Fibroblast of peridontal ligament (primary cell): ENCODE data around the gene RPRD2.
"Not testable (repeated sequence)": the region's sequence is repeated elsewhere in the genome, so short reads cannot be mapped to it uniquely, and the experiment has no call there.

Experiments
- DNase-seq: peaks from one replicate; pipeline ENCODE4 v3.0.0-alpha.2; 2010; ENCODE audit errors: extremely low read depth

The RPRD2 gene

GRCh38 chr1:150388241-150388640 lies 24.3 kb downstream of the RPRD2 start:
- DNase-seq: no peak

GRCh38 chr1:150389650-150390049 lies 25.7 kb downstream of the RPRD2 start:
- DNase-seq: no peak

GRCh38 chr1:150392627-150393026 lies 28.7 kb downstream of the RPRD2 start:
- DNase-seq: no peak

- not testable (repeated sequence) for DNase-seq
Observed at GRCh38 chr1:150395115-150395514, 31.2 kb downstream of the RPRD2 start.

GRCh38 chr1:150397392-150398032 lies 33.6 kb downstream of the RPRD2 start:
- no peak for DNase-seq

- no peak for DNase-seq
Observed at GRCh38 chr1:150404465-150404864, 40.5 kb downstream of the RPRD2 start.

- no peak for DNase-seq
Observed at GRCh38 chr1:150405660-150406059, 41.7 kb downstream of the RPRD2 start.

GRCh38 chr1:150406483-150406882 lies 42.5 kb downstream of the RPRD2 start:
- DNase-seq: no peak

- DNase-seq: no peak
Observed at GRCh38 chr1:150407330-150407729, 43.4 kb downstream of the RPRD2 start.

- no peak for DNase-seq
Observed at GRCh38 chr1:150408800-150409199, 44.9 kb downstream of the RPRD2 start.

- no peak for DNase-seq
Observed at GRCh38 chr1:150409504-150410362, 45.8 kb downstream of the RPRD2 start.

- peak; percentile 30 for DNase-seq
Observed at GRCh38 chr1:150410582-150411101, 46.7 kb downstream of the RPRD2 start.

- no peak for DNase-seq
Observed at GRCh38 chr1:150414592-150414991, 50.6 kb downstream of the RPRD2 start.

- DNase-seq: no peak
Observed at GRCh38 chr1:150415800-150416199, 51.9 kb downstream of the RPRD2 start.

GRCh38 chr1:150420560-150421265 lies 56.8 kb downstream of the RPRD2 start:
- peak; percentile 75 for DNase-seq

GRCh38 chr1:150422541-150422940 lies 58.6 kb downstream of the RPRD2 start:
- DNase-seq: no peak

- DNase-seq: peak; percentile 8
Observed at GRCh38 chr1:150429805-150430204, 65.9 kb downstream of the RPRD2 start.

GRCh38 chr1:150441121-150441520 lies 77.2 kb downstream of the RPRD2 start:
- no peak for DNase-seq

GRCh38 chr1:150444232-150444631 lies 80.3 kb downstream of the RPRD2 start:
- no peak for DNase-seq

- DNase-seq: no peak
Observed at GRCh38 chr1:150456146-150456647, 92.2 kb downstream of the RPRD2 start.

GRCh38 chr1:150464422-150464826 lies 100.5 kb downstream of the RPRD2 start:
- DNase-seq: peak; percentile 71

GRCh38 chr1:150466964-150467363 lies 103.0 kb downstream of the RPRD2 start:
- DNase-seq: no peak
